ENCODE results near the gene CHIT1.

The CHIT1 gene

DNA sequence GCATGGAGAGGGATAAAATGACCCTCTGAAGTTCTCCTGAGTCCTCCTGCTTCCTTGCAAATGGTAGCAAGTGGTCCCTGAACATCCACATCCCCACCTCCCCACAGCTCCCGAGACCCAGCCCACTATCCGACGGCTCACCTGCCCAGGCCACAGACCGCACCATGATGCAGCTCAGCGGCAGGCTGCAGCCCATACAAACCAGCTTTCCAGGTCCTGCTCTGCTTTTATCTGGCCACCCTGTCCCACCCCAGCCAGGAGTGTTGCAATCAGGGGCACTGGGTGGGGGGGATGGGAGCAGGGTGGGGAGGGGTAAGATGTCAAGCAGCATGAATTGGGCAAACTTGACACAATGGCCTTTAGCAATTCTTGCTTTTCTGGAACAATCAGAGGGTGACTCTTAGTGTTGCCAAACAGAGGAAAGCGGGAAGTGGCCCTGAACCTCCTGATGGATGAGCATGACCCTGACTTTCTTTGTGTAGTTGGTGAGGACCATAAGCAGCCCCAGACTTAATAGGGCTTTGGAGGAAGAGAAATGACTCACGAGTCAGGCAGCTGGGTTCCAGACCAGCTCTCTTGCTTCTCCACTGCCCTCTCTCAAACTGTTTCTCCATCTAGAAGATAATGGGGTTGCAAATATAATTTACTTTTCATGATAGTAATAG lies at the start of gene CHIT1:
TSS of gene CHIT1 (minus strand) at position 203 of the 665 bp plus-strand sequence. CDS start at position 166, 37 bp downstream.
- DNase-seq (ENCODE audit: low spot score in 2 of 2) (no peak), ATAC-seq (replicated peaks; ENCODE audit: extremely low read depth, poor library complexity, severe bottlenecking) (no peak)
- Mint-ChIP-seq H3K4me1 (no peaks in the 10 kb centered on the region), H3K27ac (ENCODE audit: low read depth) (no peak within 1 kb of the TSS), H3K27me3 (peaks cover 80% of the 10 kb centered on the region), H3K9me3 (peaks cover 9% of the 10 kb centered on the region), H3K36me3 (ENCODE audit: insufficient read depth) (no peaks in the 10 kb centered on the region), H3K4me3 (no peak within 1 kb of the TSS)

DNA sequence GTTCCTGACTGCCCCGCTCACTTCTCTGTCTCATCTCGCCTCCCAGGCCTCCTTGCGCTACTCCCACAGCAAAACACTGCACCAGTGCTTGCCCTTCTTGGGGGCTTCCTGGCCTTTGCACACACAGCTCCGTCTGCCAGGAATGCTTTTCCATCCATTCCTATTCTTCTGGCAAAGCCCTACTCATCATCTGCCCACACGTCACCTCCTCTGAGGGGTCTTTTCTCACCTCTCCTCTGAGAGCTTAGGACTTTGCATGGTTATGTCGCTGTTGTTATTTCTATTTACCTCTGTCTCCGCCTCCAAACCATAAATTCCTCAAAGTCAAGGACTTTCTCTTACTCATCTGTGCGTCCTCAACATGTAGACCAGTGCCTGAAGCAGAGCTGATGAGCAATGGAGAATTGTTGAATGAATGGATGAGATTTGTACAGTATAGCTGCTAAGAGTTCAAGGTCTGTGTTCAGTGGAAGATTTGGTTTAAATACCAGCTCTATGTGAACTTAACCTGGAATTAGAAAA lies 49.5 kb upstream of the CHIT1 start:
- no peaks in the 10 kb centered on the region for H3K27me3 Mint-ChIP-seq
- H3K36me3 Mint-ChIP-seq (ENCODE audit: insufficient read depth), result no peaks in the 10 kb centered on the region
- peaks cover 26% of the 10 kb centered on the region for H3K4me1 Mint-ChIP-seq
- peak overlapping the region; percentile 8 for H3K27ac Mint-ChIP-seq (ENCODE audit: low read depth)
- H3K4me3 Mint-ChIP-seq, result no peak overlapping the region
- no peaks in the 10 kb centered on the region for H3K9me3 Mint-ChIP-seq
- DNase-seq (ENCODE audit: low spot score in 2 of 2) (no peak), ATAC-seq (replicated peaks; ENCODE audit: extremely low read depth, poor library complexity, severe bottlenecking) (no peak)

DNA sequence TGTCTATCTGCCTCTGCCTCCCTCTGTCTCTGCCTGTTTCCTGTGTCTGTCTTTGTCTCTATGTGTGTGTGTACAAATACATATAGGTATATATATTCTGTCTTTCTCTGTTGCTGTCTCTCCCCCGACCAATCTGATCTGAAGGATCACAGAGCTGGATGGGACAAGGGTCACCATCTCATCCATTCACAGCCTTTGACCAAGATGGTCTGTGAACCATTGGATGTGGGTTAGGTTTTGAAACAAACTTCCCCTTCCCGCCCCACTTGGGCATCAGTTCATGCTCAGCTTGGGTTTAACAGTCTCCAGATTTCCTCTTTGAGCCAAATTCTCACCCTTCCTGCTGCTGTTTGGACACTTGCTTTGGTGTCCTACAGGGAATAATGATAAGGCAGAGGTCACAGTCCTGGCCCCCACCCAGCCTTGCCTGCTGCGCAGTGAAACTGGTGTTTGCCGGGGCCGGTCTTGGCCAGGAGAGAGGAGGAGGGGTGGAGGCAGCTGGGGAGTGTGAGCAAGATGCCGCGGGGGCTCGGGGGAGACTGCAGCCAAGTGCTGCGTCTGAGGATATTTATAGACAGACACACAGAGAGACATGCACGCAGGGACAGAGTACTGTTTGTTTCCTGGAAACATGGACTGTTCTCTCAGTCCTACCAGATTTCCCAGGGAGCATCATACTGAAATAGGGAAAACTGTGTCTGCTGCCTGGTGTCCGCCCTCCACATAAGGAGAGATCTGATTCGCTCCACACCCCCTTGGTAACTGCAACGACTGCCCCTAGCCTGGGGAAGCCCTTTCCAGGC lies 48.8 kb upstream of the CHIT1 start:
- peak overlapping the region; percentile 8 for H3K27ac Mint-ChIP-seq (ENCODE audit: low read depth)
- no peaks in the 10 kb centered on the region for H3K27me3 Mint-ChIP-seq
- no peaks in the 10 kb centered on the region for H3K36me3 Mint-ChIP-seq (ENCODE audit: insufficient read depth)
- H3K9me3 Mint-ChIP-seq, result no peaks in the 10 kb centered on the region
- H3K4me3 Mint-ChIP-seq, result no peak overlapping the region
- peak; percentile 51 for ATAC-seq (replicated peaks; ENCODE audit: extremely low read depth, poor library complexity, severe bottlenecking)
- peaks cover 26% of the 10 kb centered on the region for H3K4me1 Mint-ChIP-seq
- DNase-seq (ENCODE audit: low spot score in 2 of 2), result no peak

DNA sequence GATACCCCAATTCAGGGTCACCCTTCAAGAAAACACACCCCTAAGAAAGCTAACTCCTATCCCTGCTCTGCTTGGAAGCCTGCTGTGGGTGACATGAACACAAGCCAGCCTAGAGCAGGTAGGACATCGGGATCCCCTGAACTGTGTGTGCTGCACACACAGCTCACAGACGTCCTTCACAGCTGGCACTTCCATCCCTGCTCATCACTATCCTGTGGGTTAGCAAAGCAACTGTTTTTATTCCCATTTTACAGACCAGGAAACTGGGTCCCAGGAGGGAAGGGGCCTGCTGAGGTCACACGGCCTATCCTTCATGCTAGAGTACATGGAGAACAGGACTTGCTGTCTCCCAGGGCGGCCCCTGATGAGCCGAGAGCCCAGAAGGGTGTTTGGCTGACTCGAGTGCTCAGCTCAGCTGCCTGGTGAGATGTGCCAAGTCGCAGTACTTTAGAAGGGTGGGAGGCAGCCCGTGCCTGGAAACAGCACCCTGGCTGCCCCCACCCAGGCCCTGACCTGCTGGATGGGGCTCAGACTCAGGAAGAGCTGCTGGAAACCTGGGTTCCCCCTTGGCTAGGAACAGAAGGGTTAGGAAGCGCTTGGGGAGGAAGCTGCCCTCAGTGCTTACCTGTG lies 47.6 kb upstream of the CHIT1 start:
- peaks cover 26% of the 10 kb centered on the region for H3K4me1 Mint-ChIP-seq
- no peak for ATAC-seq (replicated peaks; ENCODE audit: extremely low read depth, poor library complexity, severe bottlenecking)
- no peak overlapping the region for H3K4me3 Mint-ChIP-seq
- no peaks in the 10 kb centered on the region for H3K27me3 Mint-ChIP-seq
- no peak for DNase-seq (ENCODE audit: low spot score in 2 of 2)
- H3K9me3 Mint-ChIP-seq, result no peaks in the 10 kb centered on the region
- no peaks in the 10 kb centered on the region for H3K36me3 Mint-ChIP-seq (ENCODE audit: insufficient read depth)
- H3K27ac Mint-ChIP-seq (ENCODE audit: low read depth), result peak overlapping the region; percentile 2

DNA sequence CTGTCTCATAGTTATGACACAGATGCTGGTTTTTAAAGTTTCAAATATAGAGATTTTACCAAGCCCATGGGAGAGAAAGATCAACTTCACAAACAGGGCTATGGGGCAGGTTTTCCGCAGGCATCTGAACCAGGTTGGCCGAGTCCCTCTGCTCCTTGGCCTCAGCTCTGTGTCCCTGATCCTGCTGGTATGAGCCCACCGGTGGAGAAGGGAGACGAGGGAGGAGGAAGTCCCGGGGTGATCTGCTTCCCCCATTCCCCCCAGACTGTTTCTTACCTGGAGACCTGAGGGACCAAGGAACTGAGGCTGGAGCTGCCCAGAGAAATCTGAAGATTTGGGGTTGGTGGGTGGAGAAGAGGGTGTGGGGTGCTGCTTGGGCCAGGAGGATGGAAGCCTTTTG lies 46.9 kb upstream of the CHIT1 start:
- no peak overlapping the region for H3K27ac Mint-ChIP-seq (ENCODE audit: low read depth)
- DNase-seq (ENCODE audit: low spot score in 2 of 2), result no peak
- no peak overlapping the region for H3K4me3 Mint-ChIP-seq
- no peaks in the 10 kb centered on the region for H3K27me3 Mint-ChIP-seq
- H3K4me1 Mint-ChIP-seq, result peaks cover 26% of the 10 kb centered on the region
- H3K9me3 Mint-ChIP-seq, result no peaks in the 10 kb centered on the region
- ATAC-seq (replicated peaks; ENCODE audit: extremely low read depth, poor library complexity, severe bottlenecking), result no peak
- no peaks in the 10 kb centered on the region for H3K36me3 Mint-ChIP-seq (ENCODE audit: insufficient read depth)

DNA sequence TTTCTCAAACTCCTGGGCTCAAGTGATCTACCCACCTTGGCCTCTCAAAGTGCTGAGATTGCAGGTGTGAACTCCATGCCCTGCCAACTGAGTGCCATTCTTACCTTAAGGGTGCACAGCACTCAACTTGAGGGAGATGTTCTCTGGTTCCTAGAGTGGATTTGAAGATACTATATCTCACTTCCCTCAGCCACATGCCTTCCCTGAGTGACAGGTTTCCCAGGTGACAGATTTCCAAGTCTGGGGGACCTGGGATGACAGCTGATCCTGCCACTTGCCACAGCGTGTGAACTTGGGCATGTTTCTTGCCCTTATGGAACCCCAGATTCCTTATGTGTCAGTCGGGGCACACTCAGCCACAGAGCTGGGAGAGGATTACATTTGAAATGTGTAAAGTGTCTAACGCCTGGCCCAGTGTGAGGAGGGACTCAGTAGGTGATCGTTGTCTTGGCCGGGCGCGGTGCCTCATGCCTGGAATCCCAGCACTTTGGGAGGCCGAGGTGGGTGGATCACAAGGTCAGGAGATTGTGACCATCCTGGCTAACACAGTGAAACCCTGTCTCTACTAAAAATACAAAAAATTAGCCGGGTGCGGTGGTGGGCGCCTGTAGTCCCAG lies 46.3 kb upstream of the CHIT1 start:
- ATAC-seq (replicated peaks; ENCODE audit: extremely low read depth, poor library complexity, severe bottlenecking), result no peak
- no peak overlapping the region for H3K27ac Mint-ChIP-seq (ENCODE audit: low read depth)
- H3K4me1 Mint-ChIP-seq, result peaks cover 29% of the 10 kb centered on the region
- H3K9me3 Mint-ChIP-seq, result no peaks in the 10 kb centered on the region
- no peak overlapping the region for H3K4me3 Mint-ChIP-seq
- no peaks in the 10 kb centered on the region for H3K36me3 Mint-ChIP-seq (ENCODE audit: insufficient read depth)
- DNase-seq (ENCODE audit: low spot score in 2 of 2), result no peak
- H3K27me3 Mint-ChIP-seq, result no peaks in the 10 kb centered on the region

DNA sequence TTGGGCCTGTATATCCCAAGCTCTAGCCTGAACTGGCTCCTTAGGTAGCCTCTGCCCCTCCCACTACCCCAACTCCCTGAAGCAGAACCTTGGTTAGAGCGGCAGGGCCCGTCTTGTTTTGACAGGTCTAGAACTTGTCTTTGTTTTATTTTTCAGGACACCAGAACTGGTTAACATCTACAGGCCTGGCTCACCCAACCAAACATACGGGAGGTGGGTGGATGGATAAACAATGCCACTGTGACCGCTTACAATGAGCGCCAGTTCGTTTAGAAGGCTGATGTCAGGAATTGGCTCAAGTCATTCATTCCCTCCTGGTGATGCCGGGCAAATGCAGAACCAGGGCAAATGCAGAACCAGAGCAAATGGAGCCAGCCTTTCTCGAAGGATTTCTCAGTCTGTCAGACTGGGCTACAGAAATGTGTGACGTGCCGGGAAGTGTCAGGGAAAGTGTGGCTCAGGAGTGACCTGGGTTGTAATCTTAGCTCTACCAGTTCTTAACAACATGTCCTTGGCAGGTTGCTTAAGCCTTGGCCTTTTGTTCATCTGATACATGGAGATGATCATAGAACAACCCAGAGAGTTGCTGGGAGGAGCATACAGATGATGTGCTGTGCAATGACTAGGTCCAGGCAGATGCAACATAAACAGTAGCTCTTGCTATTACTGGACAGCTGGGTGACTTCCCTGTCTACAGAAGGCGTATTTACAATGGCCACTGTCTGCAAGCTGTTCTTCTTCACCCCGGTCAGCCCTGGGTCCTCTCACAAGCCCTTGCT lies 45.3 kb upstream of the CHIT1 start:
- H3K4me1 Mint-ChIP-seq, result peaks cover 28% of the 10 kb centered on the region
- DNase-seq (ENCODE audit: low spot score in 2 of 2) (no peak), ATAC-seq (replicated peaks; ENCODE audit: extremely low read depth, poor library complexity, severe bottlenecking) (no peak)
- H3K27me3 Mint-ChIP-seq, result no peaks in the 10 kb centered on the region
- no peak overlapping the region for H3K4me3 Mint-ChIP-seq
- H3K9me3 Mint-ChIP-seq, result no peaks in the 10 kb centered on the region
- no peaks in the 10 kb centered on the region for H3K36me3 Mint-ChIP-seq (ENCODE audit: insufficient read depth)
- H3K27ac Mint-ChIP-seq (ENCODE audit: low read depth), result no peak overlapping the region

DNA sequence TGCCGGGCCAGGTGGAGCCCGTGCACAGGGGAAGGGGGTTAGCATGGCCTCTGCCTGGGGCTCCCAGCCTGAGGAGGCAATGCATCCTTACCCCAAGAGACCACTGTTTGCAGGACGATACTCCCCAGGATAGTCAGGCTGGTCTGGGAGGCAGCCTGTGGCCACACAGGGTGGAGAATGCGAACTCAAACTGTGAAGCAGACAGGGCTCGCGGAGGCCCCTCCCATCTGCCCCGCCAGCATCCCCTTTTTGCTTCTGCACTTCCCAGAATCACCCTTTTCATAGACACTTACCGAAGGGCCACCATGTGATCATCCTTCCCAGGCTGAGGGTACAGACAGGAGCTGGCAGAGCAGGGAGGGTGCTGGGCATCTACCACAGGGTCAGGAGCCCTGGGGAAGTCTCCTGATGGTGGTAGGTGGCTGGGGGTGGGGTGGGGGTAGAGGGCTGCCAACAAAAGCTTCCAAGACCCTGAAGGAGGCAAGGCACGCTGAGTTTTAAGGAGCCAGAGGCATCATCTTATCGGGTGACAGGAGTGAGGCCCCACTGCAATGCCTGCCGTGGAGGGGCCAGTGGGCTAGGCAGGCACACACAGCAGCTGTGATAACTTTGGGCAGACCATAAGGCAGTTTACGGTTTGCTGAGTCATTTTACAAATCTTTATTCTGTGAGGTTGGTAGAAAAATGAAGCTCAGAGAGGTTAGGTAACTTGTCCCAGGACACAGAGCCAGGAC lies 44.6 kb upstream of the CHIT1 start:
- Mint-ChIP-seq H3K27ac (ENCODE audit: low read depth) (no peak overlapping the region), H3K27me3 (no peaks in the 10 kb centered on the region), H3K4me1 (peaks cover 23% of the 10 kb centered on the region), H3K9me3 (no peaks in the 10 kb centered on the region), H3K36me3 (ENCODE audit: insufficient read depth) (no peaks in the 10 kb centered on the region), H3K4me3 (no peak overlapping the region)
- ATAC-seq (replicated peaks; ENCODE audit: extremely low read depth, poor library complexity, severe bottlenecking) (no peak), DNase-seq (ENCODE audit: low spot score in 2 of 2) (no peak)

DNA sequence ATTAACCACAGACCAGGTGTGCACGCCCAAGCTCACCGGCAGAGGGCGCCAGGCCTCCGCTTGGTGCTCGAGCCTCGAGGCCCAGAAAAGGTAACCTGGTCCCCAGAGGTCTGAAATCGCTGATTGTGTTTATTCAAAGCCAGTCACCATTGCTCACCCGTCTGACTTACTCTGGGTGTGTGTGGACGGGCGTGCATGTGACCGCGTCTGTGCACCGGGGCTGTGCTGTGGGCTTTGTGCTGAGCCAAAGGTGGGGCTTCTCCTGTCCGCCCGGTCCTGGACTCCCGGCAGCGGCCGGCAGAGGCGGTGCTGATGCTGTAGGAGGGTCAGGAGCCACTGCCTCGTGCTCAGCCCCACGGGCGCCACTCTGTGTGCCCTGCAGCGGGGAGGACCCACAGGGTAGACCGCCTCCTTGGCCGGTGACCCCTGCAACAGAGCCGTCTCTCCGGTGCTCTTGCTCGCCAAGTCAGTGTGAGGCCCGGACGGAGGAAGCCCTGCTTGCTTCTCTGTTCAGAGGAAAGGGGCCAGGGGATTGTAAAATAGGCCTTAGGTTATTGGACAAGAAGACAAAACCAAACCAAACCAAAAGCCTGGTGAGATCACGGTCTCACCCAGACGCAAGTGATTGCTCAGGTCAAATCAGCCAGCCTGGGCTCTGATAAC lies 43.9 kb upstream of the CHIT1 start:
- no peak overlapping the region for H3K27ac Mint-ChIP-seq (ENCODE audit: low read depth)
- peak; percentile 86 to 92 for DNase-seq (ENCODE audit: low spot score in 2 of 2)
- H3K27me3 Mint-ChIP-seq, result no peaks in the 10 kb centered on the region
- H3K36me3 Mint-ChIP-seq (ENCODE audit: insufficient read depth), result no peaks in the 10 kb centered on the region
- peak; percentile 69 for ATAC-seq (replicated peaks; ENCODE audit: extremely low read depth, poor library complexity, severe bottlenecking)
- no peak overlapping the region for H3K4me3 Mint-ChIP-seq
- H3K4me1 Mint-ChIP-seq, result peaks cover 19% of the 10 kb centered on the region
- H3K9me3 Mint-ChIP-seq, result no peaks in the 10 kb centered on the region

DNA sequence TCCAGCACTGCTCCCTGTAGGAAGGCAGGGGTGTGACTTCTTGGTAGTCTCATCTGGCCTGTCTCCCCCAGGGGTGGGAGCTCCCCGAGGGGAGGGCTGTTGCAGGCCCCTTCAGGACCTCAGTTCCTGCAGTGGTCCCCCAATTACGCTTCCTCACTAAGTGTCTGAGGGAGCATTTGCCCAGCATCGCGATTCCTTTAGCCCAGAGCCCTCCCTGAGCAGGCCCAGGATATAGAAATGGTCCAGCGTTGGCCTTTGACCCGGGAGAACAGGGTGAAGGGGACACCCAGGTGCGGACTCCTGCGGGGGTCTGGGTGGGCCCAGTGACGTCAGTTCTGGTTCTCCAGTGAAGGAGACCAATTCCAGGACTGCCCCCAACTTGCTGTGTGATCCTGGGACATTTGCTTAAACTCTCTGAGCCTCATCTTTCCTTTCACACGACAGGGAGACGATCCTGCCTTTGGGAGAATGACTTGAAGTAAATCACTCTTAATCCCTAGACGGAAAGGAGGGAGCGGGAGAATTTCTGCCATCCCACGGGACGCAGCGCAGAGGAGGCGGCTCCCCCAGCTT lies 43.2 kb upstream of the CHIT1 start:
- ATAC-seq (replicated peaks; ENCODE audit: extremely low read depth, poor library complexity, severe bottlenecking), result no peak
- no peak overlapping the region for H3K27ac Mint-ChIP-seq (ENCODE audit: low read depth)
- no peaks in the 10 kb centered on the region for H3K27me3 Mint-ChIP-seq
- H3K36me3 Mint-ChIP-seq (ENCODE audit: insufficient read depth), result no peaks in the 10 kb centered on the region
- DNase-seq (ENCODE audit: low spot score in 2 of 2), result no peak
- H3K9me3 Mint-ChIP-seq, result no peaks in the 10 kb centered on the region
- H3K4me1 Mint-ChIP-seq, result peaks cover 17% of the 10 kb centered on the region
- no peak overlapping the region for H3K4me3 Mint-ChIP-seq

Data from central memory CD8-positive, alpha-beta T cell (primary cell).